Tibial nerve (tissue), 4 donors: ENCODE results near the gene TGFBI.

Experiments used
- CTCF ChIP-seq, 5 experiments: fragments of 200-600 bp in 3 of 5; fragments of 450-650 bp in 2 of 5; sonication (generic) in 3 of 5; IDR thresholded peaks; one replicate each; pipeline ENCODE4 v1.5.1; 2016 to 2019; ENCODE audit warnings: antibody characterized with exemption in 5 of 5, mild to moderate bottlenecking in 3 of 5, moderate library complexity in 2 of 5
- EP300 ChIP-seq, 2 donors: sonication (generic); formaldehyde crosslinking; IDR thresholded peaks; one replicate each; pipeline ENCODE4 v1.6.1; 2017; ENCODE audit warnings: antibody characterized with exemption in 2 of 2, mild to moderate bottlenecking in 1 of 2
- POLR2A ChIP-seq, 2 donors: fragments of 450-650 bp; IDR thresholded peaks; one replicate each; pipeline ENCODE4 v1.6.1; 2017; ENCODE audit warnings: antibody characterized with exemption in 2 of 2, mild to moderate bottlenecking in 2 of 2, moderate library complexity in 2 of 2

GRCh38 chr5:136011414-136012001, 17.3 kb upstream of the TGFBI start:
- no peak for TF ChIP-seq CTCF (IDR thresholded peaks at IDR 0.05)
- no peak for TF ChIP-seq POLR2A (IDR thresholded peaks at IDR 0.05)
- no peak for TF ChIP-seq EP300 (IDR thresholded peaks at IDR 0.05)
